Urinary bladder (tissue), 4 donors: ENCODE measurements around the gene RDH12. TPM values are rescaled to one million over a fixed set of nuclear protein-coding genes. Genes with fewer than 3 reads are reported as not detected.

ENCODE experiments used
- DNase-seq: peaks from one replicate; pipeline ENCODE4 v3.0.0-alpha.2; 2015; ENCODE audit errors: extremely low spot score
- H3K27ac ChIP-seq: one replicate; pipeline ENCODE4 v1.5.1; 2013; ENCODE audit warnings: low read depth, mild to moderate bottlenecking, moderate library complexity
- H3K36me3 ChIP-seq: one replicate; pipeline ENCODE4 v1.6.1; 2013; ENCODE audit warnings: mild to moderate bottlenecking, moderate library complexity; ENCODE audit not compliant: insufficient read depth
- H3K4me1 ChIP-seq: one replicate; pipeline ENCODE4 v1.6.1; 2013; ENCODE audit warnings: mild to moderate bottlenecking, moderate library complexity; ENCODE audit not compliant: insufficient read depth
- H3K4me3 ChIP-seq: one replicate; pipeline ENCODE4 v1.5.1; 2013; ENCODE audit warnings: low read depth, low read length
- WGBS: extraction: QIAGEN DNeasy Blood & Tissue Kit; methylation state at CpG from one replicate; pipeline ENCODE4 v1.1.7; 2013; 5-methylcytosine and 5-hydroxymethylcytosine counted together
- polyA plus RNA-seq: library from polyadenylated mRNA; stranded (reverse); fragments of 200-250 nt; gene quantifications from one replicate; pipeline ENCODE4 v1.2.3, GENCODE V29; 2013
- total RNA-seq: library from RNA; depleted of rRNA; stranded (reverse); fragments of >200 nt; gene quantifications from one replicate; pipeline ENCODE4 v1.2.3, GENCODE V29; 2014
- donor health status: healthy with polysubstance abuse.
- donor health status: healthy.

The RDH12 gene
- total and polyA plus RNA-seq, 2 donors = 0.04 TPM; not detected in 1

DNA sequence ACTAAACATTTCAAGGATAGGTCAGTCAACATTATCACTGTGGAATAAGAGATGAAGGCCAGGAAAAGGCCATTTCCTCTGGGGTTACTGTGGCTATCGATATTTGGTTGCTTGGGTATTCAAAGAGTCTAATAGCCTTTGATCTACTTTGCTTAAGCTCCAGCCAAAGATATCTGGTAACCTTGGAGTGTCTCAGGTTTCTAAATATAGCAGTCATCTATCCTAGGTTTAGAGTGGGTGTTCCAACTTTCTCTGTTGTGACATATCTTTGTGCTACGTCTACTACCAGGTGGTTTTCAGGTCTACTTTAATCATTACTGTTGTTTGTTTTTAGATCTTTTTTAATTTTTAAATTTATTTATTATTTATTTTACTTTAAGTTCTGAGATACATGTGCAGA, 42.4 kb downstream of the RDH12 start:
- no peak for DNase-seq
- WGBS = 61% methylated on average over 2 of the region's 2 CpGs
- Histone ChIP-seq H3K27ac (no peak overlapping the region), H3K36me3 (peaks cover 3% of the 10 kb centered on the region), H3K4me1 (no peaks in the 10 kb centered on the region), H3K4me3 (no peak overlapping the region)

DNA sequence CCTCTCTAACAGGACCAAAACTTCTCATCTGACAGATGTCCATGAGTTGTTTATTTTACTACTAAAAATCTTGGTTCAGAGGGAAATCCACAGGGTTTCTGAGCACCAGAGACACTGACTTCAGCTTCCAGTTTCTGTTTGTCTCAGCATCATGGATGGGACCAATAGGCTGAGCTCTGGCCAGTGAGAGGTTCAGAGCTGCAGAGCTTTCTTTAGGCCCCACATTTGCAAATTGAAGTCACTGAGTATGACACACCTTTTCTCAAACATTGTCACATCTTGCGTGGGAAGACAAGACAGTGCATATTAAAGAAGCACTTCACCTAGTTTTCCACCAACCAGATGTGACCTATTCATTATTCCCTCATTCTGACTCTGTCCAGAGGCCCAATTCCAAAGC, 45.2 kb downstream of the RDH12 start:
- Histone ChIP-seq H3K36me3 (peaks cover 3% of the 10 kb centered on the region), H3K27ac (no peak overlapping the region), H3K4me3 (no peak overlapping the region), H3K4me1 (no peaks in the 10 kb centered on the region)
- DNase-seq = no peak
- 96% methylated on average over 1 of the region's 1 CpG for WGBS

DNA sequence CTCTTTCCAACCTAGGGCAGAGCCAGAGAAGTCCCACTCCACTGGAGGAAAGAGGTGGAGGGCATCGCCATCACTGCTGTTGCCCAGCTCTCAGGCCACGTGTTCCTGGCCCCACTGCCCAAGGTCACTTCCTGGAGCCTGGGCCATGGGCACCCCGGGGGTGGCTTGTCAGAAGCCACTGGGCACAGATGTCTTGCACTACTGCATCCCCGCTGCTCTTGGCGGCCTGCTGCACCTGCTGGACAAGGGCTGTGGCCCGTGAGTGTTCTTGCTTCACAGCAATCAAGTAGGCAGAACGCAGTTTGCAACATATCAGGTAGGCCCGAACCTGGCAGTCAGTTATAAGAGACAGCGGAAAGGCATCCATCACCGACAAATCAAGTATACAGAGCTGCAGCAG, 46.6 kb downstream of the RDH12 start:
- no peaks in the 10 kb centered on the region for H3K4me1 ChIP-seq
- 94% methylated on average over 10 of the region's 10 CpGs for WGBS
- DNase-seq = no peak
- no peak overlapping the region for H3K4me3 ChIP-seq
- no peak overlapping the region for H3K27ac ChIP-seq
- H3K36me3 ChIP-seq = peaks cover 6% of the 10 kb centered on the region

DNA sequence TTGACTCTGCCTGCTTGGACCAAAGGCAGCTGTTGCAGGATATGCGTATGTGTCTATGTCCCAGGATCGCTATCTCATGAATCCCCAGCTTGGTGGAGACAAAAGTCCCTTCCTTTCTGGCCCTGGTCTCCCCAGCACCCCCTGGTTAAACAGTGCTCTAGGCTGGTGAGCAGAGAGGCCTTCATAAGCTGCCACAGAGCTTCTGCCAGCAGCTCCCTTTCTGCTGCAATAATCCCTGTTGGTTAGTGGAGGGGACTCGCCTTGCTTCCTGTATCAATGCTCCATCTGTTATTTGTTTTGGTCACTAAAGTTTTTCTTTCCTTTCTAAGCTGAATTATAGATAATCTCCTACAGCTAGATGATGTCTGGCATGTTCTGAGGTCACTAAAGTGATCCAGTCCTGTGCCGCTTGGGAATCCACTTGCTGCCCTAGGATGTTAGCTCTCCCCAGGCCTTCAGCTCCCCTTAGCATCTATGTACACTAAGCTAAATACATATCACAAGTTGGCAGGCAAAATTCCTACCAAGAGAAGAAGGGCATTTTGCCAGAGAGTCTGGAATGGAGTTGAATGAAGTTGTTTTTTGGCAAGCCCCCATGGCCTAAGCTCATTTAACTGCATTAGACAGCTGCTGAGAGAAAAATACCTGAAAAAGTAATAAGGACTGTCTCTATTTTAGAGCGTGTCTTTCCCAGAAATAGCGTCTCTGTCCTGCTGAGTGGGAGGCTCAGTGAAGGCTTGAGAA, 47.8 kb downstream of the RDH12 start:
- Histone ChIP-seq H3K36me3 (peaks cover 6% of the 10 kb centered on the region), H3K27ac (no peak overlapping the region), H3K4me3 (no peak overlapping the region), H3K4me1 (no peaks in the 10 kb centered on the region)
- DNase-seq = no peak
- 78% methylated on average over 6 of the region's 6 CpGs for WGBS

- Histone ChIP-seq H3K4me1 (no peaks in the 10 kb centered on the region), H3K36me3 (peaks cover 7% of the 10 kb centered on the region), H3K27ac (no peak overlapping the region), H3K4me3 (no peak overlapping the region)
- no peak for DNase-seq
- WGBS = 47% methylated on average over 1 of the region's 1 CpG
Measured at GRCh38 chr14:67756496-67756895, 54.8 kb downstream of the RDH12 start.

DNA sequence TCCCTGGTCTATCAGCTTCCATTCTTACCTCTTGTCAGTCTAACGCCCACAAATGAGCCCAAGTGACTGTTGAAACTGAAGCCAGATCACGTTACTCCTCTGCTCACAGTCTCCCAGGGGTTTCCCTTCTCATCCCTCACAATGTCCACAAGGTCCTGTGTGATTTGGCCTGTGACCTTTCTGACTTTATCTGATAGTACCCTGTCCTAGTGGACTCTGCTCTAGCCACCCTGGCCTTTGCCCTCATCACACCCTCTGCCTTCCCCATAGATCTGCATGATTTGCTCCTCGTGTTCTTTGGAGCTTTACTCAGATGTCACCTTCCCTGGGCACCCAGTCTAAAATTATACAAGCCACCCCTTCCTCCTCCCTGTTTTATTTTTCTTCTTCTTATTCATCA, 55.5 kb downstream of the RDH12 start:
- no peak overlapping the region for H3K27ac ChIP-seq
- no peak overlapping the region for H3K4me3 ChIP-seq
- no peaks in the 10 kb centered on the region for H3K4me1 ChIP-seq
- peaks cover 7% of the 10 kb centered on the region for H3K36me3 ChIP-seq
- DNase-seq = no peak
- WGBS = 87% methylated on average over 3 of the region's 3 CpGs

GRCh38 chr14:67759916-67760315, 58.2 kb downstream of the RDH12 start:
- Histone ChIP-seq H3K4me1 (no peaks in the 10 kb centered on the region), H3K36me3 (peaks cover 4% of the 10 kb centered on the region), H3K4me3 (no peak overlapping the region), H3K27ac (no peak overlapping the region)
- no peak for DNase-seq
- WGBS = 93% methylated on average over 2 of the region's 2 CpGs

- H3K36me3 ChIP-seq = peaks cover 4% of the 10 kb centered on the region
- no peaks in the 10 kb centered on the region for H3K4me1 ChIP-seq
- no peak overlapping the region for H3K4me3 ChIP-seq
- WGBS = 89% methylated on average over 5 of the region's 5 CpGs
- DNase-seq = no peak
- H3K27ac ChIP-seq = no peak overlapping the region
Measured at GRCh38 chr14:67762051-67762450, 60.4 kb downstream of the RDH12 start.

GRCh38 chr14:67763158-67763822, 61.6 kb downstream of the RDH12 start:
- H3K36me3 ChIP-seq = peaks cover 4% of the 10 kb centered on the region
- H3K27ac ChIP-seq = peak overlapping the region; percentile 35
- no peak overlapping the region for H3K4me3 ChIP-seq
- DNase-seq = no peak
- no peaks in the 10 kb centered on the region for H3K4me1 ChIP-seq
- 85% methylated on average over 4 of the region's 4 CpGs for WGBS

DNA sequence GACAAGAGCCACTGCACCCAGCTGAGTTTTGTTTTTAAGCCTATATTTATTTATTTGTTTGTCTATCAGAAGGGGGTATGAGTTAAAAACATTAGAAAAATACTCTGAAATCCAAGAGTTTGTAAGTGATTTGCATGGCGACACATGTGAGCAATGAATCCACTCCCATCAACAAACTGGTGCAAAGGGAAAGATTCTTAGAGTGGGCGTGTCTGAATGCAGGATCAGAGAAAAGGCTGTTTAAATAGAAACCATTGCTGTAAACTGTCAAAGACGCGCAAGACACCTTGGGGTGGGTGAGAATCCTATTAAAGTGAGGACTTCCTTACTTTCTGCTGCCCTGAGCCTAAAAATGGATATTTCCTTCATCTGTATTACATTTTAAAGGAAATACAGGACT, 62.8 kb downstream of the RDH12 start:
- DNase-seq = peak; percentile 15
- Histone ChIP-seq H3K4me1 (no peaks in the 10 kb centered on the region), H3K4me3 (no peak overlapping the region), H3K27ac (no peak overlapping the region), H3K36me3 (peaks cover 4% of the 10 kb centered on the region)
- 85% methylated on average over 4 of the region's 4 CpGs for WGBS

- peak; percentile 7 for DNase-seq
- WGBS = 89% methylated on average over 5 of the region's 5 CpGs
- H3K4me3 ChIP-seq = no peak overlapping the region
- no peak overlapping the region for H3K27ac ChIP-seq
- peaks cover 4% of the 10 kb centered on the region for H3K36me3 ChIP-seq
- no peaks in the 10 kb centered on the region for H3K4me1 ChIP-seq
Measured at GRCh38 chr14:67765192-67765834, 63.6 kb downstream of the RDH12 start.

- no peaks in the 10 kb centered on the region for H3K36me3 ChIP-seq
- no peak overlapping the region for H3K27ac ChIP-seq
- no peak overlapping the region for H3K4me3 ChIP-seq
- DNase-seq = no peak
- WGBS = 75% methylated on average over 10 of the region's 10 CpGs
- H3K4me1 ChIP-seq = no peaks in the 10 kb centered on the region
Measured at GRCh38 chr14:67766035-67766680, 64.5 kb downstream of the RDH12 start.

- WGBS = 64% methylated on average over 2 of the region's 2 CpGs
- Histone ChIP-seq H3K36me3 (no peaks in the 10 kb centered on the region), H3K27ac (no peak overlapping the region), H3K4me1 (no peaks in the 10 kb centered on the region), H3K4me3 (no peak overlapping the region)
- no peak for DNase-seq
Measured at GRCh38 chr14:67768219-67768618, 66.5 kb downstream of the RDH12 start.
